GM19468 (cell line): ENCODE data around the gene ZBTB9.

ENCODE experiments used
- ATAC-seq: cut with Tn5 transposase; IDR thresholded peaks from one replicate; pipeline ENCODE4 v1.9.1; 2021; ENCODE audit warnings: mild to moderate bottlenecking, moderate library complexity, moderate number of reproducible peaks; ENCODE audit not compliant: unreplicated experiment; ENCODE audit errors: extremely low read depth

ZBTB9 gene

DNA sequence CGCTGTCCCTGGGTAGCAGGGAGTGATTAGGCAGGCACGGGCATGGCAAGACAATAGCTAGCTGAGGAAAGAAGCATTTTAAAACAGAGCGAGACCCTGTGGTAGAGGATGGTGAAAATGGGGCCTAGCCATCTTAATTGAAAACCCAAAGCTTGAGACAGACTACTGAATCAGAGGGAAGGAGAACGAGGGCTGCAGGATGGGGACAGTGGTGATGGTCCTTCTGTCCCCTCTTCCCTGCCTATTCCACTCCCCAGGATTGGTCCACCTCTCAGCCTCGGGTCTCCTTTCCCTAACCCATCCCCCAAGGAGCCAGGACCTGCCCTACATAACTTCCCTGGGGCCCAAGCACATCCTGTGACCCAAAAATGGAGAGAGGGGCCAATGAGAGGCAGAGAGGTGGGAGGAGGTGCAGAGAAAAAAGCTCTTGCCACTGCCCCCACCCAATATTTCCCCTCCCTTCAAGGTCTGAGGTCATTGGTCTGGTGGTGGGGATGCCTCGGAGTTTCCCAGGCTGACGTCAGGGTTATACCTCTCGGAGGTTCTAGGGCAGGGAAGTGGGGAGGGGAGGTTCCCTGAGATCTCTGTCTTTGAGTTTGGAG lies 35.6 kb upstream of the ZBTB9 start:
- ATAC-seq, result no peak

DNA sequence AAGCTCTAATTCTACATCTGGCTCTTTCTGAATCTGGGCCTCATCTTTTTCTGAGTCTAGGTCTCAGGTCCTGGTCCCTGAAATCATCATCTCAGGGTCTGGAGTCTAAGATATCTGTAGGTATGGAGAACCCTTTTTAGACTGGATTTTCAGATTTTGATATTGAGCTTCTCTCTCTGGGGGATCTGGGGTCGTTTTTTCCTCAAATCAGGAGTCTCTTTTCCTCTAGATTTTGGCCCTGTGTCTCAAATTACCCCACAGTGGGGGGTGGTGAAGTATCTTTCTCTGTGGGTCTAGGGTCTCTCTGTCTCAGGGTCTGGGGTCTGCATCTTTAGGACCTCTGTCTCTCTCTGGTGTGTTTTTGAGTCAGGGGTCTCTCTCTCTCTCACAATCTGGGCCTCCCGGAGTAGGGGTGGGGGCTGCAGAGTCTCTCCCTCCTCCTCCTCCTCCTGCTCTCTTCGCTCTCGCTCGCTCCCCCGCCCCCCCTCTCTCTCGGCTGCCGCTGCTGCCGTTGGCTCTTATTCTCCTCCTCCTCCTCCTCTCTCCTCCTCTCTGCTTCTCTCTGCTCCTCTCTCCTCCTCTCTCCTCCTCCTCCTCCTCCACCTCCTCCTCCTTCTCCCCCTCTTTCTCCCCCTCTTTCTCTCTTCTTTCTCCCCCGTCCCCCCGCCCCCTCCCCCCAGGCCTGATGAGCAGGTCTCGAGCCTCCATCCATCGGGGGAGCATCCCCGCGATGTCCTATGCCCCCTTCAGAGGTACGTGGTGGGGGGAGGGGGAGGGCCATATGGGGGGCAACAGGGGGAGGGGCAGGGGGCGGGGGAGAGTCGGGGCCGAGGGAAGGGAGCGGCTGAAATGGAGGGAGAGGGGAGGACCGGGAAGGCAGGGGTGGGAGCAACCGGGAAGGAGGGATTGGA lies 34.5 kb upstream of the ZBTB9 start, which contains the start of gene SYNGAP1:
TSS of gene SYNGAP1 (plus strand) at position 486 of the 911 bp plus-strand sequence. CDS start at position 686, 200 bp downstream.
- no peak for ATAC-seq

GRCh38 chr6:33420491-33421343 lies 33.7 kb upstream of the ZBTB9 start:
- ATAC-seq, result no peak

GRCh38 chr6:33421344-33421643 lies 33.1 kb upstream of the ZBTB9 start:
- ATAC-seq, result no peak

DNA sequence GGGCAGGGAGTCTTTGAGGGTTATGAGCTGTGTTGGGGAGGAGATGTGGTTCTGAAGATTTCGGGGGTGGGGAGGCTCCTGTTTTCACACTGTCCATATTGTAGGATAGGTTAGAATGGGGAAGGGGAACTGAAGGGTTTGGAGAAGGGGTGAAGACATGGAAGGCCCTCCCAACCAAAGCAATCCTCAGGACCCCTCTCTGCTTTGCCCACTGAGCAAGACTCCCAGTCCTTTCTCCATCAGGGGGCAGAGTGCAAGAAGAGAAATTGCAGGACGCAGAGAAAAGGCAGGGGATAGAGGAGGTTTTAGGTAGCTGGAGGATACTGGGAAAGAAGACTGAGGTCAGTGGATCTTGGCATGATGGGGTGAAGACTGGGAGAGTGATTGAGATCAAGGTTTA lies 30.6 kb upstream of the ZBTB9 start:
- ATAC-seq, result no peak

DNA sequence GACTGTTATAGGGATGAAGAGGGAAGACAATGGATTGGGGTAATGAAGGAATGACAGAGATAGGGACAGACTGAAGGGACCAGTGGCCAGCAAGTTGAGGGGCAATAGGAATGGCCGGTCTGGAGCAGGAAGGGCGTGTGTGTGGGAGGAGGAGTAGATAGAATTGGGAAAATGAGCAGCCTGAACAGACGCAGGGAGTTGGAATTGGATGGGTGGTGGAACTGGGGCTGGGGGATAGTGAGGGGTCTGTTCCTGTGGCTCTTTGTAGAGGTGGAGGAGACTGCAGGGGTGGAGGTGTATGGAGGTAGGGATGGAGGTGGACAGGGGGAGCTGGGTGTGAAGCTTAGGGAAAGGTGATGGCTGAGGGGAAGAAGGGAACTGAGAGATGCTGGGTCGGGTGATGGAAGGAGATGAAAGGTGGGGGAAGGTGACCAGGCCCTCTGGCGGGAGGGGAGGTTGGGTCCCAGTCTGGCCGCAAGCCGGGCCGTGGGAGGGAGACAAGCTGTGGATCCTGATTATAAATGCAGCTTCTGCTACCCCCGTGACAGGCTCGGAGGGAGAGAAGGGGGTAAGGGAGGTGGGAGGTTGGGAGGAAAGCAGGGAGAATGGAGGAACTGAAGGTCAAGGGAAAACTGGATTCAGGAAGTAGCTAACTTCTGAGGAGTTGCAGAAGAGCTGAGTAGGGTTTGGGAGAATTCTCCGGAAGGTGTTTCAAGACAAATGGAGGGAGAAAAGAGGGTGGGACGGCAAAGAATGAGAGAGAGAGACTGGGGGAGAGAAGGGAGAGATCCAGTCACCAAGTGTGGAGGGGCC lies 29.3 kb upstream of the ZBTB9 start:
- ATAC-seq, result no peak

GRCh38 chr6:33425668-33426577 lies 28.5 kb upstream of the ZBTB9 start:
- no peak for ATAC-seq

GRCh38 chr6:33426590-33427511 lies 27.5 kb upstream of the ZBTB9 start:
- no peak for ATAC-seq

DNA sequence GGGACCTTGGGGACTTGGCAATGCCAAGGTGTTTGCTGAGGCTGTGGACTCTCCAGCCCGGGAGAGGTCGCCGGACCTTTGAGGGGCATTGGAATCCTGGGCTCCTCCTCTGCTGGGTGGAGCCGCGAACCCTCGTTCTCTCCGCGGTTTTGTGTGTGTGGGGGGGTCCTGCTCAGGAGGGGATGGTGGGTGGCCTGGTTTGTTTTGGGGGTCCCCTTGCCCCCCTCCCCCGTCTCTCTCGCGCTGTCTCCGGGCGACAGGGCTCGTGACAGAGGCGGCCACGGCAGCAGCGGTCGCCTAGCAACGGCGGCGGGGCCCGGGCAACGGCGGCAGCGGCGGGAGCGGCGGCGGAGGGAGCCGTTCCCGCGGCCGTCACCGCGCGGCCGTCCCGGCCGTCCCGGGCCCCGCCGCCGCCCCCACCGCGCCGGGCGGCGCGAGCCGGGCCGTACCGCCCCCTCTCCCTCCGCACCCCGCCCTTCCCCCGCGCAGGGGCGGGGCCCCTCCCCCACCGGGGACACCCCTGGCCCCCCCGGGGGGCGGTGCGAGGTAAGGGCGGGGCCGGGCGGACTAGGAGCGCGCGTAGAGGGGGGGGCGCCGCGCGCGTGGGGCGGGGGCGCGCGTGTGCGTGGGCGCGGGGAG lies 26.7 kb upstream of the ZBTB9 start:
- ATAC-seq, result no peak

- ATAC-seq, result no peak
Observed at GRCh38 chr6:33428224-33428965, 26.0 kb upstream of the ZBTB9 start.

DNA sequence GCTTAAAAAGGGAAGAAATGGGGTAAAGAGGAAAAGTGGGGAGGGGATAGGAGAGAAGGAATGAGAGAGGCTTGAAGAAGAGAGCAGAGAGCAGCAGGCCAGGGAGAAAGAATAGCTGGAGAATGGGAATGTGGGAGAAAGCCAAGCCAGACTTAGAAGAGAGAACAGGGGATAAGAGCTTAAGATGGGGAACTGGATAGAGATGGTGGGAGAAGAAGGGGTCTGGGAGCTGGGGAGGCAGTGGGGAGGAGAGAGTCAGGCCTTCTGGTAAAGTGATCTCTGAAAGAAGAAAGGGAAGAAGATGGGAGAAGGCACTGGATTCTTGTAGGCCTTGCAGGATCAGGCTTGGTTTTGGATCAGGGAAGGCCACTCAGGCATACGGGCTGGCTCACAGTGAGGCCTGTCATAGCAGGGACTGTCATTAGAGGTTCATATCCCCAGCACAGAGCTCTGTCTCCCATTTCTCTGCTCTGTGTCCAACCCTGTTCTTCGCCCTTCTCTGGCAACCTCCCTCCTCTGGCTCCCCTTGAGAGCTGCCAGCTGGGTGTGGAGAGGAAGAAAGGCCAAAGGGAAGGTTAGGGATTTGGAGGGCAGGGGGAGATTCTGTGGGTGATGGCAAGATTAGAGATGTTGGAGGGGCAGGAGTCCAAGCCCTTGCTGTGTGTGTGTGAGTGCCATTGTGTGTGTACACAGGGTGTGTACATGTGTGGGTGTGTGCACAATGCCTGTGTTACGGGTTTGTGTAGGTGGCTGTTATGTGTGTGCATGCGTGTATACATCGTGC lies 25.2 kb upstream of the ZBTB9 start:
- ATAC-seq, result no peak

GRCh38 chr6:33429750-33430052 lies 24.7 kb upstream of the ZBTB9 start:
- no peak for ATAC-seq

GRCh38 chr6:33430334-33430733 lies 24.0 kb upstream of the ZBTB9 start:
- ATAC-seq, result no peak

DNA sequence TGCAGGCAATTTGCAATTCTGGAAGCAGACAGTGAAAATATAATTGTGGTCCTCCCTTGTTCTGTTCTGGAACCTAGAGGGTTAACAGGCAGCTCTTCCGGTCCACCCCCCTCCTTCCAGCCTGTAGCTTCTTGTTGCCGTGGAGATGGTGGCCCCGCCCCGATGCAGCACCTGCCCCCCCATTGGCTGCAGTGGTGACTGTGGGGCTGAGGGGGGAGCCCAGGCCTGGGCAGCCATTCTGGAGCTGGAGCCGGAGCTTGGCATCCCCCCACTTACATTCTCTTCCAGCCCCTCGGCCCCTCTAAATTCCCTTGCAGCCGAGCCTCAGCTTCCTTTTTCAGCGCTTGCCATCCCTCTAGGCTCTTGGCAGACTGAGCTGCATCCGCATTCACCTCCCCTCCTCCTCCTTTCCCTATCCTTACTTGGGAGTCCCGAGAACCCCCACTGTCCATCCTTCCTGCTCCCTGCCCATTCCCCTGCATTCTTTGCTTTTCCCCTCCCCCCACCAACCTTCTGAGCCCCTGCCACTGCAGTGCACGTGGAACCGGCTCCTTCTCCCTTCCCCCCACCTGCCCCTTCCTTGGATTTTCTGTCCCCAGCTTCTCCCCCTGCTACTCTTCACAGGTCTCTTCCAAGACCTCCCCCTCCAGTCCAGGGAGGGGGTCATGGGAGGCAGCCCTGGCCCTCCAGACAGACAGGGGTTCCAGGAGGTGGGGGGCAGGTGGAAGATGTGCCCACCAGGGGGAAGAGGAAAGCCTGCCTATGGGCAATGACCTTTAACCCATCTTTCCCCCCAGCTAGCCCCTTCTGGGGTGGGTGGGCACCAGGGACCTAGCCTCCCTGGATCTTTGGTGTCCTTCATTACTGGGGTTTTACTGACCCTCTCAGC lies 23.1 kb upstream of the ZBTB9 start:
- no peak for ATAC-seq

DNA sequence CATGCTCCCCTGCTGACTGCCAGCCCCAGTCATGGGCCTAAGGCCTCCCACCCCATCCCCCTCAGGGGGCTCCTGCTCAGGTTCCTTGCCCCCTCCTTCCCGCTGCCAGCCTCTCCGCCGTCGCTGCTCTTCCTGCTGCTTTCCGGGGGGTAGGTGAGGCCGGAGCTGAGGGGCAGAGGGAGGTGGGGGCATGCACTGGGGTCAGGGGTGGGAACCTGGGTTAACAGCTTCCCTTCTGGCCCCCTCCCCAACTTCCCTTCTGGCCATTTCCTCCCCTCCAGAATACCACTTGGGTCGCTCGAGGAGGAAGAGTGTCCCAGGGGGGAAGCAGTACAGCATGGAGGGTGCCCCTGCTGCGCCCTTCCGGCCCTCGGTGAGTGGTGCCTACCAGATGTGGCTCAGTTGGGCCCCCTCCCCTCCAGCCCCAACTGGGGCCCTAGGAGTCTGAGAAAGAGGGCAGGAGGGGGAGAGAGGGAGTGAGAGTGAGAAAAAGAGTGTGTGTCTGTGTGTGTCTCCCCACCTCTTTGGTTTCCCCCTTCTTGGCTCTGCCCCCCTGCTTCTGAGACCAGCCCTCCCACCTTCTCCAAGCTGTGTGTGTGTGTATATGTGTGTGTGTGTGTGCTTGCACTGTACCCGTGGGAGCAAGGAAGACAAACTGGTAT lies 22.4 kb upstream of the ZBTB9 start:
- no peak for ATAC-seq
